ENCODE measurements around the gene HPX.

DNA sequence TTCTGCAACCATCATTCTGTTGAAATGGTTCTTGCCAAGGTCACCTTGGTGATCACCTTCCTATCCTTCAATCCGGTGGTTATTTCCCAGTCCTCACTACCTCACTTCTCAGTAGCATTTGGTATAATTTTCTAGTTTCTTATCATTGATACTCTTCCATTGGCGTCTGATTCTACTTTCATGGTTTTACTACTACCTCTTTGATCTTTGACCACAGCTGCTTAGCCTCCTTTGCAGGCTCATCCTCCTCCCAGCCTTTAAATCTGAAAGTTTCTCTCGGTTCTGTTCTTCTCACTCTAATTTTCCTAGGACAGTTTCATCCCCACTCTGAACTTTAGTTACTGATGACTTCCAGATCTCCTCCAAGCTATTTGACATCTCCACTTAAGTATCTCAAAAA, 45.5 kb upstream of the HPX start:
- TF ChIP-seq, protein P1, sequence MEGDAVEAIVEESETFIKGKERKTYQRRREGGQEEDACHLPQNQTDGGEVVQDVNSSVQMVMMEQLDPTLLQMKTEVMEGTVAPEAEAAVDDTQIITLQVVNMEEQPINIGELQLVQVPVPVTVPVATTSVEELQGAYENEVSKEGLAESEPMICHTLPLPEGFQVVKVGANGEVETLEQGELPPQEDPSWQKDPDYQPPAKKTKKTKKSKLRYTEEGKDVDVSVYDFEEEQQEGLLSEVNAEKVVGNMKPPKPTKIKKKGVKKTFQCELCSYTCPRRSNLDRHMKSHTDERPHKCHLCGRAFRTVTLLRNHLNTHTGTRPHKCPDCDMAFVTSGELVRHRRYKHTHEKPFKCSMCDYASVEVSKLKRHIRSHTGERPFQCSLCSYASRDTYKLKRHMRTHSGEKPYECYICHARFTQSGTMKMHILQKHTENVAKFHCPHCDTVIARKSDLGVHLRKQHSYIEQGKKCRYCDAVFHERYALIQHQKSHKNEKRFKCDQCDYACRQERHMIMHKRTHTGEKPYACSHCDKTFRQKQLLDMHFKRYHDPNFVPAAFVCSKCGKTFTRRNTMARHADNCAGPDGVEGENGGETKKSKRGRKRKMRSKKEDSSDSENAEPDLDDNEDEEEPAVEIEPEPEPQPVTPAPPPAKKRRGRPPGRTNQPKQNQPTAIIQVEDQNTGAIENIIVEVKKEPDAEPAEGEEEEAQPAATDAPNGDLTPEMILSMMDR (IDR thresholded peaks at IDR 0.05; ENCODE audit: low read depth, low read length) = no peak
- no peak for TF ChIP-seq EZH2phosphoT487 (IDR thresholded peaks at IDR 0.05; ENCODE audit: low read depth)
